Measurements from ENCODE around the gene MED25. TPM values are rescaled to one million over a fixed set of nuclear protein-coding genes. Genes with fewer than 3 reads are reported as not detected.

The MED25 gene
- total RNA-seq, 2 donors from 2014 or later, result 46.1 to 77.2 TPM

DNA sequence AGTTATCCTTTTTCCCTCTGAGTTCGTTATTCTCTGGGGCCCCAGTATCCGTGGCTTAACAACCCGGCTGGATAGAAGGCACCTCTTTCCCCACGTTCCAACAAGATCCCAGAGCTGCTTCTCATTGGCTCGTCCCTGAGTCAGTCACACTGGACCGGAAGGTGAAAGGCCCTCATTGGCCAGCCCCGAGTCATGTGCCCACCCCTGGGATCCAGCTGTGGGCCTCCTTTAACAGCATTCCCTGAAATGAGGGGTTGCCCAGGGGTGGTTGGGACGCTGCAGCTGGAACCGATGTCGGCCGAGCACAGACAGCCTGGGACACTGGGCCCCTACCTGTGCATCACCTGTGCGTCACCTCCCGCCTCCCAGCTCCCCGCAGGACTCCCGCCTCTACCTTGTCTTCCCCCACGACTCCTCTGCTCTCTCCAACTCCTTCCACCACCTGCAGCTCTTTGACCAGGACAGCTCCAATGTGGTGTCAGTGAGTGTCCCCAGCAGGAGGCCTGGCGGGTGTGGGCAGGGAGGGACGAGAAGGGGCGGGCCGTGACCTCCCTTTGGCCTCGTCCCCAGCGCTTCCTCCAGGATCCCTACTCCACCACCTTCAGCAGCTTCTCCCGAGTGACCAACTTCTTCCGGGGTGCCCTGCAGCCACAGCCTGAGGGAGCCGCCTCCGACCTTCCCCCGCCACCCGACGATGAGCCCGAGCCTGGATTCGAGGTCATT is 63.7 kb downstream of the MED25 start:
- Histone ChIP-seq H3K27ac (no peak overlapping the region), H3K36me3 (peaks cover 20% of the 10 kb centered on the region), H3K27me3 (no peaks in the 10 kb centered on the region), H3K4me3 (no peak overlapping the region), H3K9ac (ENCODE audit: low read depth in 2 of 2, low read length in 2 of 2) (no peak overlapping the region), H3K4me1 (peaks cover 4% of the 10 kb centered on the region), H3K9me3 (no peaks in the 10 kb centered on the region)
- intact Hi-C loops (cut with DNase I), result no loop called here
- TF ChIP-seq, protein P1, sequence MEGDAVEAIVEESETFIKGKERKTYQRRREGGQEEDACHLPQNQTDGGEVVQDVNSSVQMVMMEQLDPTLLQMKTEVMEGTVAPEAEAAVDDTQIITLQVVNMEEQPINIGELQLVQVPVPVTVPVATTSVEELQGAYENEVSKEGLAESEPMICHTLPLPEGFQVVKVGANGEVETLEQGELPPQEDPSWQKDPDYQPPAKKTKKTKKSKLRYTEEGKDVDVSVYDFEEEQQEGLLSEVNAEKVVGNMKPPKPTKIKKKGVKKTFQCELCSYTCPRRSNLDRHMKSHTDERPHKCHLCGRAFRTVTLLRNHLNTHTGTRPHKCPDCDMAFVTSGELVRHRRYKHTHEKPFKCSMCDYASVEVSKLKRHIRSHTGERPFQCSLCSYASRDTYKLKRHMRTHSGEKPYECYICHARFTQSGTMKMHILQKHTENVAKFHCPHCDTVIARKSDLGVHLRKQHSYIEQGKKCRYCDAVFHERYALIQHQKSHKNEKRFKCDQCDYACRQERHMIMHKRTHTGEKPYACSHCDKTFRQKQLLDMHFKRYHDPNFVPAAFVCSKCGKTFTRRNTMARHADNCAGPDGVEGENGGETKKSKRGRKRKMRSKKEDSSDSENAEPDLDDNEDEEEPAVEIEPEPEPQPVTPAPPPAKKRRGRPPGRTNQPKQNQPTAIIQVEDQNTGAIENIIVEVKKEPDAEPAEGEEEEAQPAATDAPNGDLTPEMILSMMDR (IDR thresholded peaks at IDR 0.05), result no peak
- peak; percentile 22 for DNase-seq

DNA sequence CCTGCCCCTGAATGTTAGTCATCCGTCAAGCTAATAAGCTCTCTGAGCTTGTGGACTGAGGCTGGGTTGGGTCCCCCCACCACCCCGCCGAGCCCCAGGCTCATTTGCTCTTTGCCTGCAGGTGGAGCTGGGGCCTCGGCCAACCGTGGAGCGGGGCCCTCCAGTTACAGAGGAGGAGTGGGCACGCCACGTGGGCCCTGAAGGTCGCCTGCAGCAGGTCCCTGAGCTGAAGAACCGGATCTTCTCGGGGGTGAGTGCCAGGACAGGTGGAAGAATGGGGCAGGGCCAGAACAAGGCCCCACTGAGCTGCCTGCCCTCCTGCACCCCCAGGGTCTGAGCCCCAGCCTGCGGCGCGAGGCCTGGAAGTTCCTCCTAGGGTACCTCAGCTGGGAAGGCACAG is 64.6 kb downstream of the MED25 start:
- no peak overlapping the region for H3K27ac ChIP-seq
- H3K4me1 ChIP-seq, result peaks cover 4% of the 10 kb centered on the region
- intact Hi-C loops (cut with DNase I), result no loop called here
- H3K9ac ChIP-seq (ENCODE audit: low read depth in 2 of 2, low read length in 2 of 2), result no peak overlapping the region
- peaks cover 20% of the 10 kb centered on the region for H3K36me3 ChIP-seq
- no peaks in the 10 kb centered on the region for H3K27me3 ChIP-seq
- DNase-seq, result no peak
- no peaks in the 10 kb centered on the region for H3K9me3 ChIP-seq
- TF ChIP-seq, protein P1 (IDR thresholded peaks at IDR 0.05), result no peak
- H3K4me3 ChIP-seq, result no peak overlapping the region

DNA sequence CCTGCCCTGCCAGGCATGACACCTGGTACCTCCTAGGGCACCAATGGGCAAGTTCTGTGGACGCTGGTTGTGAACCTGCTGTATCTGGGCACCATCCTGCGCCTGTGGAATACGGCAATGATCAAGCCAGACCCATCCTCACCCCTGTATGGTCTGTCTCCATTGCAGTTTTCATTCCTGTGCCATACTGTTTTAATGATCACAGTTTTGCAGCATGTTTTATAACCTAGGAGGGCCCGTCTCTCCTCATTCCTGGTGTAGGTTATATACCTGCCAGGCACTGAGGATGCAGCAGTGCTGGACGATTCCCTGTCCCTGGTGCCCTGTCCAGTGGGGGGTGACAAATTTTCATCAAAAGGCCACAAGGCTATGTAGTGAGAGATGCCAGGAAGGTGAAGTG is 65.0 kb downstream of the MED25 start:
- Histone ChIP-seq H3K9me3 (no peaks in the 10 kb centered on the region), H3K4me3 (no peak overlapping the region), H3K4me1 (peaks cover 4% of the 10 kb centered on the region), H3K27me3 (no peaks in the 10 kb centered on the region), H3K36me3 (peaks cover 20% of the 10 kb centered on the region), H3K9ac (ENCODE audit: low read depth in 2 of 2, low read length in 2 of 2) (no peak overlapping the region), H3K27ac (no peak overlapping the region)
- no peak for DNase-seq
- intact Hi-C loops (cut with DNase I), result no loop called here
- TF ChIP-seq, protein P1 (IDR thresholded peaks at IDR 0.05), result no peak

DNA sequence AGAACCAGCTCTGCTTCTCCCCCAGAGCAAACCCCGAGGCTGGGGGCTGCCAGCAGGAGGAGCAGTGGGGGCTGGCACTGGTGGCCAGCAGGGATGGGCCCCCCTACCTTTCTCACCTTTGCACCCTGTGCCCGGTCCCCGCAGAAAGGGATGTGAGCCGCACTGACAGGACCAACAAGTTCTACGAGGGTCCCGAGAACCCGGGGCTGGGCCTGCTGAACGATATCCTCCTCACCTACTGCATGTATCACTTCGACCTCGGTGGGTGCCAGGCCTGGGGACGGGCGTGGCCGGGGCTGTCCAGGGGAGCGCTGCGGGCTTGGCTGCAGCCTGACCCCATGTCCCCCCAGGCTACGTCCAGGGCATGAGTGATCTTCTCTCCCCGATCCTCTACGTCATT is 66.0 kb downstream of the MED25 start:
- Histone ChIP-seq H3K4me3 (no peak overlapping the region), H3K27ac (no peak overlapping the region), H3K9ac (ENCODE audit: low read depth in 2 of 2, low read length in 2 of 2) (no peak overlapping the region), H3K27me3 (no peaks in the 10 kb centered on the region), H3K9me3 (no peaks in the 10 kb centered on the region), H3K4me1 (no peaks in the 10 kb centered on the region), H3K36me3 (peaks cover 20% of the 10 kb centered on the region)
- TF ChIP-seq, protein P1 (IDR thresholded peaks at IDR 0.05), result no peak
- DNase-seq, result no peak
- intact Hi-C loops (cut with DNase I), result no loop called here

DNA sequence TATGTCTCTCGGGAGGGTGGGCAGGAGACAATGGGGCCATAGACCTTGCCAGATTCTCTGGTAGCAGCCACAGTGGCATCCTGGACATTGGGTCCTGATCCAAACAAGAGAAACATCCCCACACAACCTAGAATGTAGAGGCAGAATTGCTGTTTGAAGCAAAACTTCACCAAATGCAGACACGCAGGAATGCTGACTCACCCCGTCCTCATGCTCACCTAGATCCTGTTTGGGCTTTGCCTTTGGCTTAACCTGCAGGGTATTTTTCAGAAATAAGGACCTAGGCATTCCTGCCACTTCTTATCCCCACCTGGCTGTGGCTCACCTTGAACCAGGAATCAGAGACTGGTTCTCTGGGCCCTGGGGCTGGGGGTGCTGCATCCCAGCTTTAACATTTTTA is 66.7 kb downstream of the MED25 start:
- Histone ChIP-seq H3K9ac (ENCODE audit: low read depth in 2 of 2, low read length in 2 of 2) (no peak overlapping the region), H3K27me3 (no peaks in the 10 kb centered on the region), H3K4me3 (no peak overlapping the region), H3K4me1 (no peaks in the 10 kb centered on the region), H3K36me3 (peaks cover 20% of the 10 kb centered on the region), H3K27ac (no peak overlapping the region), H3K9me3 (no peaks in the 10 kb centered on the region)
- intact Hi-C loops (cut with DNase I), result no loop called here
- DNase-seq, result no peak
- TF ChIP-seq, protein P1 (IDR thresholded peaks at IDR 0.05), result no peak

Small RNAs within 50 kb of the gene (microRNA-seq; reads per million reads assigned to microRNA genes)
- 2.8 reads per million for gene MIR4749
- gene MIR6799, result not detected
- not detected for gene MIR6800

Other genes starting within 250 kb of the MED25 start
- 10 to 100 TPM; 63.2 to 91.2 TPM for gene NOSIP, start 237.7 kb upstream of the MED25 start, total RNA-seq
- gene PRRG2, start 237.0 kb upstream of the MED25 start, total RNA-seq, result 10 to 100 TPM; 16.2 to 20.2 TPM
- 10 to 100 TPM; 17.5 to 33.1 TPM for gene PRR12, start 227.1 kb upstream of the MED25 start, total RNA-seq
- gene RRAS, start 178.1 kb upstream of the MED25 start, total RNA-seq, result 10 to 100 TPM; 45.7 to 62.2 TPM
- gene SCAF1, start 176.1 kb upstream of the MED25 start, total RNA-seq, result 10 to 100 TPM; 54.2 to 85.7 TPM
- gene IRF3, start 152.4 kb upstream of the MED25 start, total RNA-seq, result 100 to 1,000 TPM in 1 of 2 donors, 10 to 100 TPM in 1; 62.9 to 190 TPM
- 10 to 100 TPM; 17.4 to 60.9 TPM for gene BCL2L12, start 152.4 kb upstream of the MED25 start, total RNA-seq
- 100 to 1,000 TPM in 1 of 2 donors, 10 to 100 TPM in 1; 81.3 to 177 TPM for gene PRMT1, start 141.0 kb upstream of the MED25 start, total RNA-seq
- gene ADM5, start 128.7 kb upstream of the MED25 start, total RNA-seq, result 1 to 10 TPM in 1 of 2 donors, under 1 TPM in 1; 0.24 to 2.0 TPM
- 1 to 10 TPM; 1.2 to 2.0 TPM for gene CPT1C, start 127.2 kb upstream of the MED25 start, total RNA-seq
- gene TSKS, start 55.0 kb upstream of the MED25 start, total RNA-seq, result not detected
- 10 to 100 TPM; 80.0 to 92.1 TPM for gene AP2A1, start 51.3 kb upstream of the MED25 start, total RNA-seq
- 10 to 100 TPM in 1 of 2 donors, 1 to 10 TPM in 1; 7.4 to 14.9 TPM for gene FUZ, start 5.0 kb upstream of the MED25 start, total RNA-seq
- 100 to 1,000 TPM; 109 to 128 TPM for gene PTOV1, start 32.9 kb downstream of the MED25 start, total RNA-seq
- gene PNKP, start 49.3 kb downstream of the MED25 start, total RNA-seq, result 100 to 1,000 TPM in 1 of 2 donors, 10 to 100 TPM in 1; 53.7 to 137 TPM
- 10 to 100 TPM; 32.7 to 74.9 TPM for gene AKT1S1, start 59.1 kb downstream of the MED25 start, total RNA-seq
- 10 to 100 TPM; 29.4 to 33.7 TPM for gene TBC1D17, start 59.4 kb downstream of the MED25 start, total RNA-seq
- 1 to 10 TPM; 1.0 to 2.4 TPM for gene IL4I1, start 78.6 kb downstream of the MED25 start, total RNA-seq
- 10 to 100 TPM; 16.7 to 24.7 TPM for gene ATF5, start 110.9 kb downstream of the MED25 start, total RNA-seq
- 10 to 100 TPM; 34.8 to 59.8 TPM for gene NUP62, start 111.2 kb downstream of the MED25 start, total RNA-seq
- under 1 TPM; 0.32 to 0.45 TPM for gene SIGLEC11, start 142.9 kb downstream of the MED25 start, total RNA-seq
- gene VRK3, start 207.1 kb downstream of the MED25 start, total RNA-seq, result 10 to 100 TPM; 50.0 to 77.7 TPM
- gene ZNF473, start 207.7 kb downstream of the MED25 start, total RNA-seq, result 1 to 10 TPM; 5.9 to 7.6 TPM

Data from colonic mucosa (tissue), 4 donors.